SK-N-SH (cell line): ENCODE results near the gene SCARF2. TPM values are rescaled to one million over a fixed set of nuclear protein-coding genes. Genes with fewer than 3 reads are reported as not detected.
"Not testable (repeated sequence)": the region's sequence is repeated elsewhere in the genome, so short reads cannot be mapped to it uniquely, and the experiment has no call there.

Experiments used
- CTCF ChIA-PET: fragments of 300-600, 350-600 bp; formaldehyde crosslinking; extraction: SDS; loops from one replicate; lab custom pipeline; 2021; lab: Yijun Ruan, JAX
- POLR2A ChIA-PET: fragments of 350-600 bp; sonication (Branson Sonifier 250); formaldehyde crosslinking; extraction: SDS; loops from one replicate; lab custom pipeline; 2020; ENCODE audit warnings: antibody characterized with exemption, inconsistent platforms; lab: Yijun Ruan, JAX
- DNase-seq: peaks from one replicate; pipeline ENCODE4 v3.0.0; 2012
- H2AFZ ChIP-seq: fragments of 200-600 bp; sonication (generic); 2 replicates; pipeline ENCODE4 v1.8.1; 2016; ENCODE audit warnings: antibody characterized with exemption, mild to moderate bottlenecking, low read depth
- H3F3A ChIP-seq: fragments of 200-600 bp; sonication (generic); replicated peaks from 2 replicates; pipeline ENCODE3; 2016; ENCODE audit warnings: antibody characterized with exemption, mild to moderate bottlenecking; ENCODE audit not compliant: insufficient read depth
- H3K27ac ChIP-seq, 2 experiments: fragments of 200-500 bp in 1 of 2; fragments of 200-600 bp in 1 of 2; sonication (Bioruptor generic) in 1 of 2; sonication (generic), shearing (Covaris generic) in 1 of 2; 2 replicates each; pipeline versions ENCODE4 v1.5.1 to v1.6.1; 2014 to 2016; ENCODE audit warnings: low read depth in 2 of 2, inconsistent platforms in 1 of 2, low read length in 1 of 2, mild to moderate bottlenecking in 1 of 2, mixed read lengths in 1 of 2
- H3K27me3 ChIP-seq: fragments of 200-600 bp; sonication (generic), shearing (Covaris generic); 2 replicates; pipeline ENCODE4 v1.6.1; 2016; ENCODE audit warnings: mixed run types; ENCODE audit not compliant: insufficient read depth
- H3K36me3 ChIP-seq, 2 experiments: fragments of 200-500 bp in 1 of 2; fragments of 200-600 bp in 1 of 2; sonication (Bioruptor generic) in 1 of 2; sonication (generic) in 1 of 2; replicated peaks in 1 of 2; 2 replicates each; pipeline versions ENCODE3 to v1.5.1; 2014 to 2016; ENCODE audit warnings: low read length in 1 of 2, mild to moderate bottlenecking in 1 of 2; ENCODE audit not compliant: insufficient read depth in 2 of 2, control insufficient read depth in 1 of 2
- H3K4me1 ChIP-seq, 2 experiments: fragments of 200-500 bp in 1 of 2; fragments of 200-600 bp in 1 of 2; sonication (Bioruptor generic) in 1 of 2; sonication (generic), shearing (Covaris generic) in 1 of 2; 2 replicates each; pipeline versions ENCODE4 v1.5.1 to v1.6.1; 2014 to 2016; ENCODE audit warnings: low read depth in 1 of 2, low read length in 1 of 2, mixed run types in 1 of 2; ENCODE audit not compliant: insufficient read depth in 2 of 2, control insufficient read depth in 1 of 2
- H3K4me2 ChIP-seq: fragments of 200-600 bp; sonication (generic), shearing (Covaris generic); 2 replicates; pipeline ENCODE4 v1.6.1; 2017; ENCODE audit warnings: mixed run types
- H3K4me3 ChIP-seq, 2 experiments: fragments of 200-500 bp in 1 of 2; fragments of 200-600 bp in 1 of 2; sonication (Bioruptor generic) in 1 of 2; sonication (generic), shearing (Covaris generic) in 1 of 2; 2 replicates each; pipeline versions ENCODE4 v1.5.1 to v1.8.1; 2014 to 2016; ENCODE audit warnings: low read depth in 2 of 2, inconsistent platforms in 1 of 2, low read length in 1 of 2, mild to moderate bottlenecking in 1 of 2, mixed read lengths in 1 of 2, moderate library complexity in 1 of 2
- H3K79me2 ChIP-seq: fragments of 200-600 bp; sonication (generic); 2 replicates; pipeline ENCODE4 v1.8.1; 2017; ENCODE audit warnings: mild to moderate bottlenecking; ENCODE audit not compliant: insufficient read depth
- H3K9ac ChIP-seq: fragments of 200-600 bp; sonication (generic); 2 replicates; pipeline ENCODE4 v1.6.1; 2017; ENCODE audit warnings: mixed run types
- H3K9me2 ChIP-seq: fragments of 200-600 bp; sonication (generic); 2 replicates; pipeline ENCODE4 v1.6.1; 2017; ENCODE audit warnings: mixed run types
- H3K9me3 ChIP-seq: fragments of 200-600 bp; sonication (generic); 2 replicates; pipeline ENCODE4 v1.6.1; 2017; ENCODE audit warnings: mixed run types, mild to moderate bottlenecking, moderate library complexity
- H4K20me1 ChIP-seq: fragments of 200-600 bp; sonication (generic); 2 replicates; pipeline ENCODE4 v1.6.1; 2017; ENCODE audit warnings: mild to moderate bottlenecking, mixed run types; ENCODE audit not compliant: insufficient read depth
- WGBS: methylation state at CpG from one replicate; pipeline ENCODE4 v1.1.6; 2017; ENCODE audit warnings: low lambda C conversion rate; 5-methylcytosine and 5-hydroxymethylcytosine counted together
- polyA plus RNA-seq, 3 experiments: library from polyadenylated mRNA; depleted of rRNA; stranded (reverse); fragments of >200 nt; gene quantifications; 2 replicates each; pipeline ENCODE4 v1.2.3, GENCODE V29; 2012
- small RNA-seq, 7 experiments: library from RNA; depleted of rRNA; stranded (forward); fragments of <200 nt; gene quantifications; one replicate each; pipeline ENCODE3, GENCODE V24; 2012

SCARF2 gene
- polyA plus RNA-seq, 1 of the 3 experiments (the other 2 are of a cell fraction), result 49.0 TPM

DNA sequence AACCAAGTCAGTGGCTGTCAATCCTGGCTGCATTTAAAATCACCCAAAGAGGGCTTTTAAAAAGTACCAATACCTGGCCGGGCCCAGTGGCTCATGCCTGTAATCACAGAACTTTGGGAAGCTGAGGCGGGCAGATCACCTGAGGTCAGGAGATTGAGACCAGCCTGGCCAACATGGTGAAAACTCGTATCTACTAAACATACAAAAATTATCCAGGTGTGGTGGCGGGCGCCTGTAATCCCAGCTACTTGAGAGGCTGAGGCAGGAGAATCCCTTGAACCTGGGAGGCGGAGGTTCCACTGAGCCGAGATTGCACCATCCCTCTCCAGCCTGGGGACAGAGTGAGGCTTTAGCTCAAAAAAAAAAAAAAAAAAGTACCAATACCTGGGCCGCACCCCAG is 61.3 kb downstream of the SCARF2 start:
- DNase-seq, H3K27me3 ChIP-seq, CTCF ChIA-PET, H3K36me3 ChIP-seq, H3F3A ChIP-seq, H3K4me3 ChIP-seq, H3K9ac ChIP-seq, H2AFZ ChIP-seq, H3K9me3 ChIP-seq, H3K79me2 ChIP-seq, H3K4me1 ChIP-seq, H3K9me2 ChIP-seq, H3K4me2 ChIP-seq, H4K20me1 ChIP-seq, POLR2A ChIA-PET, H3K27ac ChIP-seq: not testable (repeated sequence)
- 70% methylated on average over 8 of the region's 8 CpGs for WGBS

Small RNAs within 50 kb of the gene (small RNA-seq; reads per million reads assigned to genes)
- 0 reads per million in 7 experiments for gene RF00019
- gene RN7SL812P, result 0 reads per million in 7 experiments
- 0 to 3.4 (median 0) reads per million in 7 experiments for gene RNU6-225P
- gene RNY1P9, result 0 reads per million in 7 experiments

Other genes with a start within 250 kb of the SCARF2 start
- gene RTN4R, start 169.5 kb downstream of the SCARF2 start, polyA plus RNA-seq (2012; rRNA removed), result 0.23 and 0.39 TPM in 2 replicates
- gene DGCR6L, start 117.8 kb downstream of the SCARF2 start, polyA plus RNA-seq (2012; rRNA removed), result 53.9 and 59.8 TPM in 2 replicates
- 8.0 and 9.9 TPM in 2 replicates for gene ZNF74, start 43.7 kb downstream of the SCARF2 start, polyA plus RNA-seq (2012; rRNA removed)
- 26.5 and 29.8 TPM in 2 replicates for gene KLHL22, start 58.0 kb upstream of the SCARF2 start, polyA plus RNA-seq (2012; rRNA removed)
- gene MED15, start 69.8 kb upstream of the SCARF2 start, polyA plus RNA-seq (2012; rRNA removed), result 36.0 and 45.1 TPM in 2 replicates